GM23338 (cell line): ENCODE measurements around the gene RRP9.

Source experiments
- EZH2 ChIP-seq: fragments of 200-600 bp; sonication (generic); IDR thresholded peaks from one replicate; pipeline ENCODE4 v1.8.0; 2017; ENCODE audit warnings: antibody characterized with exemption, mild to moderate bottlenecking, low read depth; ENCODE audit not compliant: unreplicated experiment
- TF ChIP-seq, protein P1 (sequence below), 2 experiments: fragments of 200-600 bp in 1 of 2; sonication (generic) in 1 of 2; conservative IDR thresholded peaks; 2 replicates each; pipeline versions ENCODE4 v1.5.1 to v1.6.1; 2016 to 2017; ENCODE audit warnings: antibody characterized with exemption in 2 of 2, low read depth in 2 of 2, mild to moderate bottlenecking in 2 of 2, moderate library complexity in 1 of 2

DNA sequence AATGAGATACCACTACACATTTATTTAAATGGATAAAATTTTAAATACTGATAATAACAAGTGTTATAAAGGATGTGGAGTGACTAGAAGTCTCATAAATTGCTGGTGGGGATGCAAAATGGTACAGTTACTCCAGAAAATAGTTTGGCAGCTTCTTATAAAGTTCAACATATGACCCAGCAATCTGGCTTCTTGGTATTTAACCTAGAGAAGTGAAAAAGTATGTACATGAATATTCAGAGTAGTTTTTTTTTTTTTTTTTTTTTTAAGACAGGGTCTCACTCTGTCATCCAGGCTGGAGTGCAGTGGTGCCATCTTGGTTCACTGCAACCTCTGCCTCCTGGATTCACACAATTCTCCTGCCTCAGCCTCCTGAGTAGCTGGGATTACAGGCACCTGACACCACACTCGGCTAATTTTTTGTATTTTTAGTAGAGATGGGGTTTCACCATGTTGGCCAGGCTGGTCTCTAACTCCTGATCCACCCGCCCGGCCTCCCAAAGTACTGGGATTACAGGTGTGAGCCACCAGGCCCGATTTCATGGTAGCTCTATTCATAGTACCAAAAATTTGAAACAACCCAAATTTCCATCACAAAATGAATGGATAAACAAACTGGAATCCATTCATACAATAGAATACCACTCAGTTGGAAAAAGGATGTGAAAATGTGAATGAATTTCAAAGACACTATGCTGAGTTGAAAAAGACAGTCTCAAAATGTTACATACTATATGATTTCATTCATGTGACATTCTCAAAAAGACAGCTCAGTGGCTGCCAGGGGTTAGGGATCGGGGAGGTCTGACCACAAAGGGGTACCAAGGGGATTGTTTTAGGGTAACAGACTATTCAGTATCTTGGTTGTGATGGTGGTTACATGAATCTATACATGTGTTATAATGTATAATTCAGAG lies 14.4 kb downstream of the RRP9 start:
- TF ChIP-seq, protein P1, sequence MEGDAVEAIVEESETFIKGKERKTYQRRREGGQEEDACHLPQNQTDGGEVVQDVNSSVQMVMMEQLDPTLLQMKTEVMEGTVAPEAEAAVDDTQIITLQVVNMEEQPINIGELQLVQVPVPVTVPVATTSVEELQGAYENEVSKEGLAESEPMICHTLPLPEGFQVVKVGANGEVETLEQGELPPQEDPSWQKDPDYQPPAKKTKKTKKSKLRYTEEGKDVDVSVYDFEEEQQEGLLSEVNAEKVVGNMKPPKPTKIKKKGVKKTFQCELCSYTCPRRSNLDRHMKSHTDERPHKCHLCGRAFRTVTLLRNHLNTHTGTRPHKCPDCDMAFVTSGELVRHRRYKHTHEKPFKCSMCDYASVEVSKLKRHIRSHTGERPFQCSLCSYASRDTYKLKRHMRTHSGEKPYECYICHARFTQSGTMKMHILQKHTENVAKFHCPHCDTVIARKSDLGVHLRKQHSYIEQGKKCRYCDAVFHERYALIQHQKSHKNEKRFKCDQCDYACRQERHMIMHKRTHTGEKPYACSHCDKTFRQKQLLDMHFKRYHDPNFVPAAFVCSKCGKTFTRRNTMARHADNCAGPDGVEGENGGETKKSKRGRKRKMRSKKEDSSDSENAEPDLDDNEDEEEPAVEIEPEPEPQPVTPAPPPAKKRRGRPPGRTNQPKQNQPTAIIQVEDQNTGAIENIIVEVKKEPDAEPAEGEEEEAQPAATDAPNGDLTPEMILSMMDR (conservative IDR thresholded peaks at IDR 0.05; ENCODE audit: low read depth in 2 of 2), result no peak
- no peak for TF ChIP-seq EZH2
